Endodermal cell (in vitro differentiated cells): ENCODE data around the gene UQCR10. TPM values are rescaled to one million over a fixed set of nuclear protein-coding genes. Genes with fewer than 3 reads are reported as not detected.
A peak's percentile ranks its signal among the peaks of the same experiment; 100 is the strongest.

Experiments used
- DNase-seq: peaks from one replicate; pipeline ENCODE4 v3.0.0-alpha.2; 2017
- H3K27ac ChIP-seq: 2 replicates; pipeline ENCODE4 v1.5.1; 2013; ENCODE audit warnings: mild to moderate bottlenecking, low read depth, low read length, moderate library complexity
- H3K27me3 ChIP-seq: 2 replicates; pipeline ENCODE4 v1.6.1; 2013; ENCODE audit warnings: mild to moderate bottlenecking, low read length, moderate library complexity; ENCODE audit not compliant: insufficient read depth, control insufficient read depth, poor library complexity, severe bottlenecking
- H3K36me3 ChIP-seq: 2 replicates; pipeline ENCODE4 v1.7.0; 2013; ENCODE audit warnings: mild to moderate bottlenecking, low read length, moderate library complexity; ENCODE audit not compliant: control insufficient read depth, insufficient read depth
- H3K4me1 ChIP-seq: one replicate; pipeline ENCODE4 v1.7.0; 2013; ENCODE audit warnings: low read length; ENCODE audit not compliant: control insufficient read depth, insufficient read depth
- H3K4me3 ChIP-seq: 2 replicates; pipeline ENCODE4 v1.5.1; 2013; ENCODE audit warnings: mild to moderate bottlenecking, low read length, moderate library complexity
- H3K9ac ChIP-seq: 2 replicates; pipeline ENCODE4 v1.6.1; 2013; ENCODE audit warnings: mild to moderate bottlenecking, low read length, moderate library complexity; ENCODE audit not compliant: poor library complexity, severe bottlenecking; ENCODE audit errors: extremely low read depth
- H3K9me3 ChIP-seq: 2 replicates; pipeline ENCODE4 v1.6.1; 2013; ENCODE audit warnings: mild to moderate bottlenecking, low read length, moderate library complexity; ENCODE audit not compliant: control insufficient read depth
- H3K27ac Mint-ChIP-seq: 2 replicates; pipeline ENCODE4 v1.8.0; 2020; ENCODE audit warnings: mixed read lengths
- H3K27me3 Mint-ChIP-seq: 2 replicates; pipeline ENCODE4 v1.8.0; 2021; ENCODE audit warnings: mild to moderate bottlenecking, mixed read lengths; ENCODE audit not compliant: insufficient read depth
- H3K36me3 Mint-ChIP-seq: 2 replicates; pipeline ENCODE4 v1.8.0; 2020; ENCODE audit warnings: low read depth, mixed read lengths
- H3K4me1 Mint-ChIP-seq: 2 replicates; pipeline ENCODE4 v1.8.0; 2020; ENCODE audit warnings: mixed read lengths
- H3K4me3 Mint-ChIP-seq: 2 replicates; pipeline ENCODE4 v1.8.0; 2020; ENCODE audit warnings: mild to moderate bottlenecking, moderate library complexity, mixed read lengths
- H3K9me3 Mint-ChIP-seq: 2 replicates; pipeline ENCODE4 v1.8.0; 2020; ENCODE audit warnings: mild to moderate bottlenecking, mixed read lengths
- CTCF ChIP-seq: fragments of 200-600 bp; sonication (generic); conservative IDR thresholded peaks from 2 replicates; pipeline ENCODE4 v1.5.0; 2021; ENCODE audit warnings: antibody characterized with exemption, mild to moderate bottlenecking
- WGBS, 2 experiments: methylation state at CpG; one replicate each; pipeline versions ENCODE4 v1.1.5 to v1.1.7; 2013; ENCODE audit warnings: missing lambda C conversion rate in 2 of 2, mixed read lengths in 1 of 2; ENCODE audit not compliant: insufficient coverage in 1 of 2, insufficient read length in 1 of 2; 5-methylcytosine and 5-hydroxymethylcytosine counted together
- long read RNA-seq, 4 experiments: library from polyadenylated mRNA in 2 of 4; library from RNA in 1 of 4; library from capped mRNA in 1 of 4; stranded (forward) in 3 of 4; unstranded in 1 of 4; transcript quantifications; one replicate each; pipeline ENCODE4 v2.0.0, GENCODE V29; 2020 to 2021; ENCODE audit warnings: inconsistent platforms in 1 of 4
- polyA plus RNA-seq, 2 experiments: library from polyadenylated mRNA; stranded (reverse); fragments of 50-300 nt; gene quantifications; one replicate each; pipeline ENCODE4 v1.2.3, GENCODE V29; 2013
- total RNA-seq, 2 donors: library from RNA; stranded (reverse); fragmentation: NEBNext Ultra II Directional in 1 of 2; extraction: Animal tissue kit (Norgen Biotek cat#: 25700) in 1 of 2; gene quantifications; 2 replicates in 1 of 2; 3 replicates in 1 of 2; pipeline ENCODE4 v1.2.1, GENCODE V29; 2021

Gene UQCR10
- 100 to 1,000 TPM; 111 to 120 TPM for total RNA-seq
- 143 TPM for polyA plus RNA-seq (2013, experiment 1 of 2)
- polyA plus RNA-seq (2013, experiment 2 of 2) = 125 TPM
- long read RNA-seq, experiment 1, transcript UQCR10-201 (2 exons, 916 nt) = major isoform, 80 of 96 reads
- long read RNA-seq, experiment 1, transcript UQCR10-202 (2 exons, 584 nt) = minor isoform, 9 of 96 reads
- long read RNA-seq, experiment 1, partial matches to known transcripts = 2 of 96 reads
- long read RNA-seq, experiment 1, other reads (novel, unspliced or antisense) = 5 of 96 reads
- long read RNA-seq, experiment 2, transcript UQCR10-202 (2 exons, 584 nt) = minor isoform, 21 of 293 reads
- long read RNA-seq, experiment 2, transcript UQCR10-201 (2 exons, 916 nt) = major isoform, 269 of 293 reads
- long read RNA-seq, experiment 2, partial matches to known transcripts = 0 of 293 reads
- long read RNA-seq, experiment 2, other reads (novel, unspliced or antisense) = 3 of 293 reads
- long read RNA-seq, experiment 3, transcript UQCR10-202 (2 exons, 584 nt) = minor isoform, 12 of 107 reads
- long read RNA-seq, experiment 3, transcript UQCR10-201 (2 exons, 916 nt) = major isoform, 94 of 107 reads
- long read RNA-seq, experiment 3, partial matches to known transcripts = 1 of 107 reads
- long read RNA-seq, experiment 3, other reads (novel, unspliced or antisense) = 0 of 107 reads
- long read RNA-seq, experiment 4, transcript UQCR10-201 (2 exons, 916 nt) = major isoform, 18 of 20 reads
- long read RNA-seq, experiment 4, partial matches to known transcripts = 0 of 20 reads
- long read RNA-seq, experiment 4, other reads (novel, unspliced or antisense) = 0 of 20 reads

- Mint-ChIP-seq H3K27me3 (no peaks in the 10 kb centered on the region), H3K36me3 (peaks cover 22% of the 10 kb centered on the region), H3K9me3 (no peaks in the 10 kb centered on the region), H3K27ac (peak within 1 kb of the TSS; percentile 99), H3K4me3 (peak within 1 kb of the TSS; percentile 99), H3K4me1 (peaks cover 12% of the 10 kb centered on the region)
- H3K4me1 ChIP-seq = no peaks in the 10 kb centered on the region
- H3K4me3 ChIP-seq = peak within 1 kb of the TSS; percentile 95
- H3K36me3 ChIP-seq = peaks cover 16% of the 10 kb centered on the region
- no peaks in the 10 kb centered on the region for H3K9me3 ChIP-seq
- peak within 1 kb of the TSS; percentile 83 for H3K9ac ChIP-seq
- TF ChIP-seq CTCF = no peak
- peak within 1 kb of the TSS; percentile 67 for H3K27ac ChIP-seq
- H3K27me3 ChIP-seq = no peaks in the 10 kb centered on the region
- WGBS, 2 experiments = 2 to 4% methylated on average over 23 to 45 of the region's 46 CpGs
- peak; percentile 95 for DNase-seq
Measured at GRCh38 chr22:29767171-29768051, at the start of gene UQCR10. UQCR10 (plus strand) TSS chr22:29767369; CDS start chr22:29767399, 30 bp downstream.

- no peaks in the 10 kb centered on the region for H3K36me3 ChIP-seq
- Mint-ChIP-seq H3K27me3 (peaks cover 61% of the 10 kb centered on the region), H3K9me3 (no peaks in the 10 kb centered on the region), H3K4me3 (no peak overlapping the region), H3K27ac (no peak overlapping the region), H3K36me3 (no peaks in the 10 kb centered on the region), H3K4me1 (no peaks in the 10 kb centered on the region)
- no peak for TF ChIP-seq CTCF
- H3K9me3 ChIP-seq = no peaks in the 10 kb centered on the region
- peaks cover 56% of the 10 kb centered on the region for H3K27me3 ChIP-seq
- H3K9ac ChIP-seq = no peak overlapping the region
- no peak for DNase-seq
- no peak overlapping the region for H3K4me3 ChIP-seq
- H3K27ac ChIP-seq = no peak overlapping the region
- WGBS, 2 experiments = 83 to 88% methylated on average over 4 to 10 of the region's 11 CpGs
- H3K4me1 ChIP-seq = no peaks in the 10 kb centered on the region
Measured at GRCh38 chr22:29717789-29718188, 49.4 kb upstream of the UQCR10 start.
